Measurements from ENCODE around the gene STARD10.
A peak's percentile ranks its signal among the peaks of the same experiment; 100 is the strongest.

The STARD10 gene

GRCh38 chr11:72745511-72745910 lies 48.3 kb downstream of the STARD10 start:
- DNase-seq (ENCODE audit: low spot score), result no peak

GRCh38 chr11:72744474-72744873 lies 49.4 kb downstream of the STARD10 start:
- DNase-seq (ENCODE audit: low spot score), result peak; percentile 41

- peak; percentile 88 for DNase-seq (ENCODE audit: low spot score)
Observed at GRCh38 chr11:72743321-72744221, 50.3 kb downstream of the STARD10 start.

- DNase-seq (ENCODE audit: low spot score), result no peak
Observed at GRCh38 chr11:72742513-72743320, 51.1 kb downstream of the STARD10 start.

GRCh38 chr11:72741849-72742512 lies 51.9 kb downstream of the STARD10 start:
- no peak for DNase-seq (ENCODE audit: low spot score)

GRCh38 chr11:72741429-72741833 lies 52.4 kb downstream of the STARD10 start:
- DNase-seq (ENCODE audit: low spot score), result no peak

GRCh38 chr11:72740562-72741428 lies 53.1 kb downstream of the STARD10 start:
- no peak for DNase-seq (ENCODE audit: low spot score)

GRCh38 chr11:72740060-72740424 lies 53.8 kb downstream of the STARD10 start:
- DNase-seq (ENCODE audit: low spot score), result peak; percentile 49

GRCh38 chr11:72739240-72740059 lies 54.4 kb downstream of the STARD10 start:
- DNase-seq (ENCODE audit: low spot score), result no peak

GRCh38 chr11:72738199-72739141 lies 55.4 kb downstream of the STARD10 start:
- DNase-seq (ENCODE audit: low spot score), result peak; percentile 87

GRCh38 chr11:72737336-72737735 lies 56.5 kb downstream of the STARD10 start:
- DNase-seq (ENCODE audit: low spot score), result no peak

- DNase-seq (ENCODE audit: low spot score), result peak; percentile 45
Observed at GRCh38 chr11:72736452-72737069, 57.3 kb downstream of the STARD10 start.

GRCh38 chr11:72735495-72736027 lies 58.3 kb downstream of the STARD10 start:
- DNase-seq (ENCODE audit: low spot score), result no peak

- no peak for DNase-seq (ENCODE audit: low spot score)
Observed at GRCh38 chr11:72732329-72732728, 61.5 kb downstream of the STARD10 start.

GRCh38 chr11:72730737-72731136 lies 63.1 kb downstream of the STARD10 start:
- no peak for DNase-seq (ENCODE audit: low spot score)

- DNase-seq (ENCODE audit: low spot score), result no peak
Observed at GRCh38 chr11:72730243-72730642, 63.6 kb downstream of the STARD10 start.

GRCh38 chr11:72727521-72727920 lies 66.3 kb downstream of the STARD10 start:
- DNase-seq (ENCODE audit: low spot score), result no peak
